MCF 10A (cell line): ENCODE data around the gene SCAMP1. TPM values are rescaled to one million over a fixed set of nuclear protein-coding genes. Genes with fewer than 3 reads are reported as not detected.

Source experiments
- BruUV-seq: library from RNA; stranded (reverse); fragments of 400-500 nt; replicated peaks from 2 replicates; lab custom pipeline; 2021; lab: Mats Ljungman, UMichigan
- CTCF ChIA-PET: fragments of 300-600 bp; sonication (Branson Sonifier 250); formaldehyde crosslinking; extraction: SDS; loops from one replicate; lab custom pipeline; 2021; ENCODE audit warnings: antibody characterized with exemption, inconsistent platforms; lab: Yijun Ruan, JAX
- POLR2A ChIA-PET: fragments of 300-600, 350-650 bp; sonication (Branson Sonifier 250); formaldehyde crosslinking; extraction: SDS; loops from one replicate; lab custom pipeline; 2020; ENCODE audit warnings: antibody characterized with exemption, inconsistent platforms; lab: Yijun Ruan, JAX
- DNase-seq: peaks from one replicate; pipeline ENCODE4 v3.0.0-alpha.2; 2018; ENCODE audit not compliant: unreplicated experiment
- H3K27ac Mint-ChIP-seq: one replicate; pipeline ENCODE4 v1.8.0; 2022; ENCODE audit warnings: mild to moderate bottlenecking, low read depth, mixed read lengths; ENCODE audit not compliant: unreplicated experiment
- H3K27me3 Mint-ChIP-seq: one replicate; pipeline ENCODE4 v1.8.0; 2022; ENCODE audit warnings: mixed read lengths; ENCODE audit not compliant: insufficient read depth, unreplicated experiment
- H3K36me3 Mint-ChIP-seq: one replicate; pipeline ENCODE4 v1.8.0; 2022; ENCODE audit warnings: mild to moderate bottlenecking, moderate library complexity, mixed read lengths; ENCODE audit not compliant: insufficient read depth, unreplicated experiment
- H3K4me1 Mint-ChIP-seq: one replicate; pipeline ENCODE4 v1.8.0; 2022; ENCODE audit warnings: mixed read lengths; ENCODE audit not compliant: insufficient read depth, unreplicated experiment
- H3K4me3 Mint-ChIP-seq: one replicate; pipeline ENCODE4 v1.8.0; 2022; ENCODE audit warnings: mild to moderate bottlenecking, moderate library complexity, mixed read lengths; ENCODE audit not compliant: unreplicated experiment
- H3K9me3 Mint-ChIP-seq: one replicate; pipeline ENCODE4 v1.8.0; 2022; ENCODE audit warnings: mixed read lengths; ENCODE audit not compliant: unreplicated experiment
- CTCF ChIP-seq: fragments of 200-600 bp; IDR thresholded peaks from one replicate; pipeline ENCODE4 v1.8.0; 2022; ENCODE audit warnings: antibody characterized with exemption, mild to moderate bottlenecking; ENCODE audit not compliant: unreplicated experiment
- intact Hi-C: fragments of 100-400 bp; cut with micrococcal nuclease; formaldehyde crosslinking; loops from 2 replicates; pipeline ENCODE4 v1.14.1; 2022
- total RNA-seq: library from RNA; stranded (reverse); gene quantifications from 2 replicates; pipeline ENCODE4 v1.2.3, GENCODE V29; 2022

Gene SCAMP1
- total RNA-seq, 1 experiment from 2014 or later = 26.1 TPM

- H3K9me3 Mint-ChIP-seq = no peaks in the 10 kb centered on the region
- peak; percentile 74 for DNase-seq
- TF ChIP-seq CTCF = no peak
- no TSS peak for BruUV-seq
- CTCF ChIA-PET = interaction anchor here (0.9 to 1.5 kb wide), 2 partner anchors 10 to 373 kb away, joined by 3 read pairs; no protein-coding TSS in a partner anchor
- H3K4me3 Mint-ChIP-seq = peak overlapping the region; percentile 22
- H3K36me3 Mint-ChIP-seq = peaks cover 13% of the 10 kb centered on the region
- H3K4me1 Mint-ChIP-seq = peaks cover 57% of the 10 kb centered on the region
- H3K27ac Mint-ChIP-seq = peak overlapping the region; percentile 94
- POLR2A ChIA-PET = interaction anchor here (0.7 to 3.8 kb wide), 7 partner anchors 9 to 158 kb away, joined by 3 to 36 read pairs (median 5); partner anchors contain the start of gene SCAMP1
- intact Hi-C loops = no loop called here
- H3K27me3 Mint-ChIP-seq = no peaks in the 10 kb centered on the region
These were observed 158.2 kb downstream of the SCAMP1 start for GRCh38 chr5:78518365-78519197.

- intact Hi-C loops = no loop called here
- DNase-seq = no peak
- TF ChIP-seq CTCF = no peak
- Mint-ChIP-seq H3K4me3 (no peak overlapping the region), H3K4me1 (peaks cover 56% of the 10 kb centered on the region), H3K27ac (peak overlapping the region; percentile 94), H3K9me3 (no peaks in the 10 kb centered on the region), H3K27me3 (no peaks in the 10 kb centered on the region), H3K36me3 (peaks cover 15% of the 10 kb centered on the region)
- ChIA-PET CTCF (interaction anchor here (0.9 kb wide), 1 partner anchor 372 kb away, joined by 3 read pairs; no protein-coding TSS in a partner anchor), POLR2A (interaction anchor here (0.9 to 3.8 kb wide), 5 partner anchors 9 to 48 kb away, joined by 3 to 36 read pairs (median 6); no protein-coding TSS in a partner anchor)
- BruUV-seq = no TSS peak
These were observed 159.0 kb downstream of the SCAMP1 start for GRCh38 chr5:78519198-78519941.

GRCh38 chr5:78521455-78521854, 161.0 kb downstream of the SCAMP1 start:
- Mint-ChIP-seq H3K27ac (no peak overlapping the region), H3K36me3 (peaks cover 15% of the 10 kb centered on the region), H3K27me3 (no peaks in the 10 kb centered on the region), H3K9me3 (no peaks in the 10 kb centered on the region), H3K4me3 (no peak overlapping the region), H3K4me1 (peaks cover 61% of the 10 kb centered on the region)
- ChIA-PET POLR2A (interaction anchor here (3.8 kb wide), 1 partner anchor 7 kb away, joined by 36 read pairs; no protein-coding TSS in a partner anchor), CTCF (interaction anchor here (0.5 to 0.7 kb wide), 3 partner anchors 10 to 286 kb away, joined by 3 read pairs; no protein-coding TSS in a partner anchor)
- intact Hi-C loops = no loop called here
- DNase-seq = no peak
- no peak for TF ChIP-seq CTCF
- no TSS peak for BruUV-seq
